ENCODE data around the gene MAGEA10. TPM values are rescaled to one million over a fixed set of nuclear protein-coding genes. Genes with fewer than 3 reads are reported as not detected.

The MAGEA10 gene
- total RNA-seq, 2 donors from 2014 or later: 8.0 TPM; not detected in 1

- Histone ChIP-seq H3K4me1 (replicated peaks) (no peaks in the 10 kb centered on the region), H3K36me3 (no peaks in the 10 kb centered on the region), H3K9me3 (no peaks in the 10 kb centered on the region), H3K27me3 (replicated peaks; ENCODE audit: insufficient read depth) (no peaks in the 10 kb centered on the region), H3K4me3 (no peak overlapping the region), H3K27ac (no peak overlapping the region)
- intact Hi-C loops (cut with DNase I): no loop called here
- no peak for DNase-seq (ENCODE audit: low spot score)
- TF ChIP-seq CTCF (IDR thresholded peaks at IDR 0.05) (no peak), POLR2A (IDR thresholded peaks at IDR 0.05) (no peak), POLR2AphosphoS5 (IDR thresholded peaks at IDR 0.05) (no peak)
- 85% methylated on average over 3 of the region's 3 CpGs for WGBS
Measured at GRCh38 chrX:152117305-152117704, 21.1 kb downstream of the MAGEA10 start.

- intact Hi-C loops (cut with DNase I): no loop called here
- no peak for DNase-seq (ENCODE audit: low spot score)
- Histone ChIP-seq H3K9me3 (no peaks in the 10 kb centered on the region), H3K36me3 (no peaks in the 10 kb centered on the region), H3K4me1 (replicated peaks) (no peaks in the 10 kb centered on the region), H3K27me3 (replicated peaks; ENCODE audit: insufficient read depth) (no peaks in the 10 kb centered on the region), H3K4me3 (no peak overlapping the region), H3K27ac (no peak overlapping the region)
- no peak for TF ChIP-seq POLR2A (IDR thresholded peaks at IDR 0.05)
- TF ChIP-seq CTCF (IDR thresholded peaks at IDR 0.05): no peak
- TF ChIP-seq POLR2AphosphoS5 (IDR thresholded peaks at IDR 0.05): no peak
- 95% methylated on average over 5 of the region's 5 CpGs for WGBS
Measured at GRCh38 chrX:152108527-152108926, 29.9 kb downstream of the MAGEA10 start.

- intact Hi-C loops (cut with DNase I): no loop called here
- Histone ChIP-seq H3K4me1 (replicated peaks) (no peaks in the 10 kb centered on the region), H3K4me3 (no peak overlapping the region), H3K27me3 (replicated peaks; ENCODE audit: insufficient read depth) (no peaks in the 10 kb centered on the region), H3K36me3 (no peaks in the 10 kb centered on the region), H3K9me3 (no peaks in the 10 kb centered on the region), H3K27ac (no peak overlapping the region)
- no peak for DNase-seq (ENCODE audit: low spot score)
- no peak for TF ChIP-seq POLR2AphosphoS5 (IDR thresholded peaks at IDR 0.05)
- TF ChIP-seq CTCF (IDR thresholded peaks at IDR 0.05): no peak
- no peak for TF ChIP-seq POLR2A (IDR thresholded peaks at IDR 0.05)
- 76% methylated on average over 6 of the region's 6 CpGs for WGBS
Measured at GRCh38 chrX:152103866-152104265, 34.5 kb downstream of the MAGEA10 start.

- 91% methylated on average over 6 of the region's 6 CpGs for WGBS
Measured at GRCh38 chrX:152086141-152086540, 52.2 kb downstream of the MAGEA10 start.

More at GRCh38 chrX:152086141-152086540, 52.2 kb downstream of the MAGEA10 start:
- Histone ChIP-seq H3K4me1 (replicated peaks) (no peaks in the 10 kb centered on the region), H3K4me3 (no peak overlapping the region), H3K9me3 (no peaks in the 10 kb centered on the region), H3K36me3 (no peaks in the 10 kb centered on the region), H3K27ac (no peak overlapping the region), H3K27me3 (replicated peaks; ENCODE audit: insufficient read depth) (no peaks in the 10 kb centered on the region)
- no peak for TF ChIP-seq POLR2A (IDR thresholded peaks at IDR 0.05)
- no peak for TF ChIP-seq POLR2AphosphoS5 (IDR thresholded peaks at IDR 0.05)
- no peak for TF ChIP-seq CTCF (IDR thresholded peaks at IDR 0.05)
- no peak for DNase-seq (ENCODE audit: low spot score)
- intact Hi-C loops (cut with DNase I): no loop called here

Other genes starting within 250 kb of the MAGEA10 start
- 10 to 100 TPM in 1 of 2 donors, not detected in 1; 47.7 TPM for gene MAGEA4, start 225.7 kb downstream of the MAGEA10 start, total RNA-seq
- gene GABRE, start 163.9 kb downstream of the MAGEA10 start, total RNA-seq: 10 to 100 TPM; 11.2 to 46.1 TPM

All from prostate gland (tissue), 2 donors.